HuH-7 (cell line): ENCODE results near the gene RRP1B.
"Not testable (repeated sequence)": the region's sequence is repeated elsewhere in the genome, so short reads cannot be mapped to it uniquely, and the experiment has no call there.

ENCODE experiments used
- DNase-seq: peaks from one replicate; pipeline ENCODE4 v3.0.0; 2011; ENCODE audit warnings: low spot score

RRP1B gene

DNA sequence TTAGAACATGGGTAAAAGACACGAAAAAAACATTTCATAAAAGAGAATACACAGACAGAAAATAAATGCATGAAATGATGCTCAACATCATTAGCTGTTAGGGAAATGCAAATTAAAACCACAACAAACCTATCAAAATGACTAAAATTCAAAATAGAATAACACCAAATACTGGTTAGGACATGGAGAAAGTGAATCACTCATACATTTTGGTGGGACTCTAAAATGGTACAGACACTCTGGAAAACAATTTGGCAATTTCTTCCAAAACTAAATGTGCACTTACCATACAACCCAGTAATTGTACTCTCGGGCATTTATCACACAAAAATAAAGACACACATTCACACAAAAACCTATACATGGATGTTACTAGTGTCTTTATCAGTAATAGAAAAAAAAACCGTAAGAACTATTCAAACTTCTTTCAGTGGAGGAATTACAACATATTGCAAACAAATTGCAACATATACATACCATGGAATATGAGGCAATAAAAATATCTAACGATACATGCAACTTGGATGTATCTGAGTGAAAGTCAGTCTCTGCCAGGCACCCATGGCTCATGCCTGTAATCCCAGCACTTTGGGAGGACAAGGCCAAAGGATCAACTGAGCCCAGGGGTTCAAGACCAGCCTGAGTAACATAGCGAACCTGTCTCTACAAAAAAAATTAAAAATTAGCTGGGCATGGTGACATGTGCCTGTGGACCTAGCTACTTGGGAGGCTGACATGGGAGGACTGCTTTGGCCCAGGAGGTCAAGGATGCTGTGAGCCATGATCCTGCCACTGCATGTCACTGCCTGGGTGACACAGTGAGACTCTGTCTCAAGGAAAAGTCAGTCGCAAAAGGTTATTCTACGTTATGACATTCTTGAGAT, 19.6 kb upstream of the RRP1B start:
- DNase-seq = peak; percentile 33

DNA sequence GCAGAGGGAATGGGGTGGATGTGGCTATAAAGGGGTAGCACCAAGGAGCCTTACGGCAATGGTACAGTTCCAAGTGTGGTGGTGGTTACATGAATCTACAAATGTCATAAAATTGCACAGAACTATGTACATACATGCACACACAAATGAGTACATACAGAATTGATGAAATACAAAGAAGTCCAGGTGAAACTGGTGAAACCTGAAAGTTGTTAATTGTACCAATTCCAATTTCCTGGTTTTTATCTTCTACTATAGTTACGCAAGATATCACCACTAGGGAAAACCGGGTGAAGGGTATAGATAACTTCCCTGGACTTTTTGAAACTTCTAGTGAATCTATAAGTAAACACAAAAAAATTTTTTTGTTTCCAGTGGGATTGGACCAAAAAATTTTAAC, 19.0 kb upstream of the RRP1B start:
- DNase-seq = no peak

DNA sequence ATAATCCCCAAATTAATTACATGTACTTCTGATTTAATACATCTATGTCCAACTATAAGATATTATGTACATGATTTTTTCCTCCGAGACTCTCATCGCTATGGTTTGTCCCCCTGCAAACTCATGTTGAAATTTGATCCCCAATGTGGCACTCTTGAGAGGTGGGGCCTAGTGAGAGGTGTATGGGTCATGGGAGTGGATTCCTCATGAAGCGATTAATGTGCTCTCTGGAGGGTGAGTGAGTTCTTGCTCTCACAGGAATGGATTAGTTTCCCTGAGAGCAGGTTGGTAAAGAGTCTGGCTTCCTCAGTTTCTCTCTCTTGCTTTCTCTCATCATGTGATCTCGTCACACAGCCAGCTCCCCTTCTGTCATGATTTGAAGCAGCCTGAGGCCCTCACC, 16.2 kb upstream of the RRP1B start:
- no peak for DNase-seq

DNA sequence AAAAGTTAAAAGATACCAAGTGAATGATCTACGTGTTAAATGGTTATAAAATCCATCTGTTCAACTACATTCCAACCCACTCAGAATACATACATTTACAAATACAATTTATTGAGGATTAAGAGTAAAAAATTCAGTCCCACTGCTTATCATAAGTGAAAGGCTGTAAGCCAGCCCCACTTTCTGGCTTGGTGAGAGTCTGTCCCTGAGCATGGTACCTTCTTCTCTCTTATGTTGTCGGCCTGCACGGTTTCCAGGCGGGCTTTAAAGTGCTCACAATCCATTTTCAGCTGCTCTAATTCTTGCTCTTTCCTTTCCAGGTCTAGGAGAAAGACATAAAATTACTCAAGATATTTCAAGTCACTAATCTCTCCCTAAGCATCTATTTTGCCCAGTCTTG, 15.3 kb upstream of the RRP1B start:
- no peak for DNase-seq

DNA sequence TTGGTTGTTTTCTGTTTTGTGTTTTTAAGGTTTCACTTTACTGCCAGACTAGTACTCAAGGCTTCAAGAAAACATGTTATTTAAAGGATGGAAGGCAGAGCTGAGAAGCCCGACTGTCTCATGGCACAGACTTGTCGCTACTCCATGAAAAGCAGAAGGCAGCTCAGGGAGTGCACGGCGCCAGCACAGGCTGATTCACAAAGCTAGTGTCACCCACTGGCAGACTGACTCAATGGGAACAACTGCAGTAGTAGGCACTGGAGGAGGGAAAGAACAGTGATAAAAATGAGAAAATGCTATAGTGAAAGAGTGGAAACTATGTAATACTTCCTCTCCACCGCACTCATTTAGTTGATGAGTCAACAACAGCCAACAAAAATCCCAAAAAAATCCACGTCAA, 14.8 kb upstream of the RRP1B start:
- DNase-seq = no peak

DNA sequence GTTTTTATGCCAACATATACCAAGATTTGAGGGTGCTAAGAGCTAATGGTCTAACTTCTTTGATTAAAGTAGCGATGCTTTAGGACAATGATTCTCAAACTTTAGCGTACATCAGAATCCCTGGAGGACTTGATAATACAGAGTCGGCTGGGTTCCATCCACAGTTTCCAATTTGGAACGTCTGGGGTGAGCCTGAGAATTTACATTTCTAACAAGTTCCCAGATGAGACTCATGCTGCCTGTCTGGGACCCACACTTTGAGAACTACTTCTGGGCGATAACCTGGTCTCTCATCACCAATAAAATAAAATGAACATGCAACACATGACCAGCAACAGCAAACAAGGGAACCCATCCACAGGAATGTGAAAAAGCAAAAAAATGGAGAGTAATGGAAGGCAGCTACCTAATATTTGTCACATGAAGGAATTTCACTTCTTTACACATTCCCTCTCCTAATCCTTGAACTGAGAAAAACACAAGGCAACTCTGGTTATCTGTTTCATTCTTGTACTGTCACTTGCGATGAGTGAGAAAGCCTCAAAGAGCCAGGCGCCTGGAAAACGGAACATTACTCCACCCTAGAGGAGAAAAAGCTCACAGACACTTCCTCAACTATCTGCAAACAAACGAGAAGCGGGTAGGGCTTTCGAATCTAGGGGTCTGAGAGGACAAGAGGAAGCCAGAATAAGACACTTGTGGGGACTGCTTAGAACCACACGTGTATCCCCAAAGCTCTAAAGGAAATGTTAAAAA, 14.0 kb upstream of the RRP1B start:
- DNase-seq = peak; percentile 53

DNA sequence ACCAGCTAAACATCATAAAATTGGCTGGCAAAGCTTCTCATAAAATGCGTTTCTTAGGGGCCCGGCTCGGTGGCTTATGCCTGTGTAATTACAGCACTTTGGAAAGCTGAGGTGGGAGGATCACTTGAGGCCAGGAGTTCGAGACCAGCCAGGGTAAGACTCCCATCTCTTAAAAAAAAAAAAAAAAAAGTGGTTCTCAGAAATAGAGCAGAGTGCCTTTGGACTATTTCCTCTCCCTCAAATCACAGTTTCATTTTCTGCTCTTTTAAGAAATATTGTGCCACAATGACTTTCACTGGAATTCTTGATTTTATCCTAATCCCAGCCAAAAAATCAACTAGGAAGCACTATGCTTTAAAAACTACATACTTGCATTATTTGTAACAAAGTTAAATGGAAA, 13.4 kb upstream of the RRP1B start:
- DNase-seq = no peak

DNA sequence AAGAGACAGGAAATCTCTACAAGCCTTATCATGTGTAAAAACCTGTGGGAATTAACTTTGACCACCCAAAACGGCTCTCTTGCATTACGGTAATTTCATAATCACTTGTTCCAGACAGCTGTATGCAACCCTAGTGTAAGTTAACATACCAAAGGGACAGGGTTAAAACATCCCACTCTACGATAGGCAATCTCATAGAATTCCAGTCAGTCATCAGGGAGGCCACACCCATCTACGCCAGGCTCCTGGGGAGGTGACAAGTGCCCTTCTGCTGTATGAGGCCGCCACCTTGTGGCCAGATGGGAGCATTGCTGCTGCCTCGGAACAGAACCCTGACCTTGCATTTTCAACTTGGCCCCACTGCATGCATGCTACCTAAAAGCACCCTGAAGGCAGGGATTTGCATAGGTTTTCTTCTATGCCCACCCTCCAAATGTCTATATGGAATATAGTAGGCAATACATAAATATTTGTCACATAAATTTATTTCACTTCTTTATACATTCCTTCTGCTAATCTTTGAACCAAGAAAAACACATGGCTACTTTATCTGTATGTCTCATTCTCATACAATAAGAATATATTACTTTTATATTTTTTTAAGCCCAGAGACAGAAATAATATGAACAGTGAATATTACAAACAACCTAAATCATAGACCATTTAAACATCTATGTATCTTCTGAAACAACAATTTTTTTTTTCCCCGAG, 12.7 kb upstream of the RRP1B start:
- DNase-seq = peak; percentile 87

DNA sequence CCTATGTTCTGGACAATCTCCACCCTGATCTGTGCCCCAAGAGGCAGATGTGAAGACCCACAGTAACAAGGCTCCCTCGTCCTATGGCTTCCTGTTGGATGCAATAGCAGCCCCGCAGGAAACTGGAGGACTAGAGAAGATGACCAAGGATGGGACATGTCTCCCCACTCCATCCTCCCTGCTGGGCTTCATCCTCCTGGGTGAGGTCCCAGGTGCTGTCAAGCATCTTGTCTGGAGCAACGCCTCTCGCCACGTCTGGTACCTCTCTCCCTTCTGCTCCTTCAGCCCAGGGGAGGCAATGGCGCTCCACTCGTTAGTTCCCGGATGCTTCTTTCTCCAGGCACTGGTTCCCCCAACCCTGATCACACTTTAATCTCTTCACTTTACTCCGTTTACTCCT, 11.2 kb upstream of the RRP1B start:
- DNase-seq = no peak

DNA sequence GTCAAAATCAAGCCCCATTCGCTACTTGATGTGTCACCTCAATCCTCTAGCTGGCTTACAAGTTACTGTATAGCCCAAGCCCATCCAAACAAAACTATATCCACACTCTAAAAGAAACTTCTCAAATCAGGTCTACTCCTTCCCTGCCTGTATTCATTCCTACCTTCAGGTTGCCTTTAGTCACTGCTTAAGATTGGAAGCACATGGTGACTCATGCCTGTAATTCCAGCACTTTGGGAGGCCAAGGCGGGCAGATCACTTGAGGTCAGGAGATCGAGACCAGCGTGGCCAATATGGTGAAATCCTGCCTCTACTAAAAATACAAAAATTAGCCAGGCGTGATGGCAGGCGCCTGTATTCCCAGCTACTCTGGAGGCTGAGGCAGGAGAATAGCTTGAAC, 7.4 kb upstream of the RRP1B start:
- not testable (repeated sequence) for DNase-seq

DNA sequence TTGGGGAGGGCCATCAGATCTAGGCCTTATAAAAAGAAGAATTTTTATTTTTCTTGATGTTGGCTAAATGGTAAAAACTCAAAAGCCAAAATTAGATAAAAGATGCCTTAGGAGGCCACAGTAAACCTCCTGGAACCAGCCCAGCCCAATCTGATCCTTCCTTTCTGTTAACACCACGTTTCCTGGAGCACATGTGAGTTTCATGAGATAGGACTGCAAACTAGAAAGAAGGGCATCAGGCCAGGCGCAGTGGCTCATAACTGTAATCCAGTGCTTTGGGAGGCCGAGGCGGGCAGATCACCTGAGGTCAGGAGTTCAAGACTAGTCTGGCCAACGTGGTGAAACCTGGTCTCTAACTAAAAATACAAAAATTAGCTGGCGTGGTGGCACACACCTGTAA, 6.7 kb upstream of the RRP1B start:
- DNase-seq = no peak

DNA sequence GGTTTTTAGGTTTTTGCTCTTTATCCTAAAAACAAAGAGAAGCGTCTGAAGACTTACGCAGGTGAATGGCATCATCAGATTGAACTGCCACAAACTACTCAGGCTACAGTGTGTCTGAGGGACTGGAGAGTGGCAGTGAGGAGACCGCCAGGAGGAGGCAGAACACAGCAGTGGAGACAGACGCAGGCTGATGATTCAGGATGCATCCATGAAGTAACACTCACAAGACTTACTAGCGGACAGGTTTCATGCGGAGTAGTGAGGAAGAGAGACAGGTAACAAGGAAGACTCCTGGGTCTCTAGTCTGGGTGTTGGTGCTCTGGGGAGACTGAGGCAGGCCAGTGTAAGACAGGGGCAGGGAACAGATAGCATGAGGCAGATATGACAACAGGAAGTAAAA, 5.7 kb upstream of the RRP1B start:
- no peak for DNase-seq

DNA sequence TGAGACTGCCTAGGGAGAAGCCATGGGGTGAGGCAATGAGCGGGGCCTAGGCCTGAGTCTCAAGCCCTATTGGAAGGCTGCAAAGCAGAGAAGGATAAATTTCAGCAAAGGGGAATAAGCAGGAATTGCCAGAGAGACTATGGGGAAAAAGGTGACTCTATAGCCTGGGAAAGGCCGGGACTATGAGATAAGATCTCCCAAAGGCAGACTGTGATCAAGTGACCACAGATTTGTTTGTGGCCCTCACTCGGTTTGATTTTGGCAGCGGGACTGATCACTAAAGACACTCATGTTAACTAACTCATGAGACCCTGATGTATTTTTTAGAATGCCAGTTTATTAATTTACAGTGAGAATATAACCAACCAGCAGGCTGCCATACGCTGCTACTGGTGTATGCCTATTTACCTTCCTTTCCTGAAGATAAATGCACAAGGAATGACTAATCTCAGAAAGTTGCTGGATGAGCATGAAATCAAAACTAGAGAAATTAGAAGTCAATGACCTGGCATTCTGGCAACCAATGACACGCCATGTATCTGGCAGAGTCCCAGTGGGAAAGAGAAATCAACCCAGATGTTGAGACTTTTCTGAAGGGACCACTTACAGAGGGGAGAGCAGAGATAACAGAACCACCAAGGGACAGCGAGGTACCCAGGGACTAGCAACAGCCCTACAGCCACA, 4.4 kb upstream of the RRP1B start:
- no peak for DNase-seq

DNA sequence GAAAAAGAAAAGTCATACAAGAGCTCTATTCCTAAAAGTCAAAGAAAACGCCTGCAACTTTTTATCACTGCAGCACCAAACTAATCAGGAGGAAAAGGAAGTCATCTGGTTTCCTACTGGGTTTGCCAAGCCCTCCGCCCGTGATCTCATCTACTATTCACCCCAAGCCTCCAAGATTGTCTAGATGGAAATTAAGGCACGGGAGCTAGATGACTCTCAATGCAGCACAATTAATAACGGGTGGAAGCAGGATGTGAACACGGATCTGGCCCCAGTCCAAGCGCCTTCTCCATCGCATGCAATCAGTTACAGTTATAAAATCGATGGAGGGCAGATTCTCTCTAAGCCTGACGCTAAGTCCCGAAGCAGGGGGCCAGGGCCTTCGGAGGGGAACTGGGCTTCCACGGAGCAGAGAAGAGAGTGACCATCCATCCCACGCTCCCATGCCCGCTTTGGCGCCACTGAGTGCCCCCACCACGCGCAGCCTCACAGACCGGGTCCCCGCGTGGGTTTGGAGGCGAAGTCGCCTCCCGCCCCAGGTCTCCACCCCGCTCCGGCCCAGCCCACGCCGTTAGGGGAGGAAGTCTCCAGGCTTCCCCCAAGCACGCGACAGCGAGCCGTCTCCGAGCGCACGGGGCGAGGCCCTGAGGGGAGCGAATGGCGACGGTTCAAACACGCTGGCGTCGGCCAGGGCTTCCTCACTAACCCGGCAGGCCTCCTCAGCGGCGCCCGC, 1.8 kb upstream of the RRP1B start:
- no peak for DNase-seq

DNA sequence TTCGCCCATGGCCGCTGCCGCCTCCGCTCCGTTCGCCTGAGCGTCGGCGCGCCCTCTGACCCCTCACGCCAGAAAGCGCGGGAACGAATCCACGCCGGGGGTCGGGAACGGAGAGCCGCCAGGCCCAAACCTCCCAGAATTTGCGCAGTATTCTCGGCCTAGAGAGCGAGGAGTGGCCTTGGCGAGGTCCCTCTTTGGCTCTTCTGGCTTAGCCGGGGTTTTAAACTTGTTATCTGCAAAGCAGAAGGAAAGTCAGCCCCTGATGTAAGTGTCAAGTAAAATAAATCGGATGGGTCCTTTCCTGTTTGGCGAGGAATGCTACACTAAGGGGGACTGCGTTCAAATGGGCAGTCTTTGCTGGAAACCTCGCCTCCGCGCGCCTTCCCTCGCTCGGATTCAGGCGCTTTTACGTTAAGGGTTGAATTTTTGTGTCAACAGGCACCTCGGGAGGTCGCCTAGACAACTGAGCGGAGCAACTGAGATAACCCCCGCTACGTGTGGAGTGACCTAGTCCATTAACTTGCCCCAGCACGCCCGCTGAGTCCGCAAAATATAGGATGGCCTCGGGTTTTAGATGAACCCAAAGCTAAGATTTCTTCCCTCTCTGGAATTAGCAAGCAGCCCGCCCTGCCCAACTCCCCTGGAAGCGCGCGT, 1.1 kb upstream of the RRP1B start:
- no peak for DNase-seq

DNA sequence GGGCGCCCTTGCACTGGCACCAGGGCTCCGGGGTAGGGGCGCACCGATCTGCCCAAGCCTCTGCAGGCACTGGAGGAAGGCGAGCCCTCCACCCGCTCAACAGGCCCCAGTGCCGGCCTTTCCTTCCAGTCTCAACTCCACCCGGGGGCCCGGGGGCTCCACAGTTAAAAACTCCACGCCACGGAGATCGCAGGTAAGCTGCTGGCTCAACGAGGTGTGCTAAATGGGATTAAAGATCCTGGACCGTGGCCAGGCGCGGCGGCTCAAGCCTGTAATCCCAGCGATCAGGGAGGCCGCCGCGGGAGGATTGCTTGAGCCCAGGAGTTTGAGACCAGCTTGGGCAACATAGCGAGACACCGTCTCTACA, 608 bp upstream of the RRP1B start:
- no peak for DNase-seq

DNA sequence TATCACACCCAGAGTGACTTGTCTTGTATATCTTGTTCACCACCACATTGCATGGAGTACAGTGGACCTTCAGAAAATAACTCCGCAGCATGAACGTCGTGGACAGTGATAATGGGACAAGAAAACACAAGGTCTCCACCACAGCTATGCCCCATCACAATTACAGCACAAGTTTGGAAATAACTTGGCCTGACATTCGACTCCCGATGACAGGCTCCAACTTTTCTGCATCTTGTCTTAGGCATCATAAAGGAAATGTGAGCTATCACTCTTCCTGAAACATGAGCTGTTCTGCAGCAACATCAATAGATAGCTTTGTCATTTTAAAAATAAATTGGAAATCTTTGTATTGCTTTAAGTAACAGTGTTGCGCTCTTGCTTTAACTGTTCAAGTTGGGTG, 2.9 kb downstream of the RRP1B start:
- DNase-seq = no peak

DNA sequence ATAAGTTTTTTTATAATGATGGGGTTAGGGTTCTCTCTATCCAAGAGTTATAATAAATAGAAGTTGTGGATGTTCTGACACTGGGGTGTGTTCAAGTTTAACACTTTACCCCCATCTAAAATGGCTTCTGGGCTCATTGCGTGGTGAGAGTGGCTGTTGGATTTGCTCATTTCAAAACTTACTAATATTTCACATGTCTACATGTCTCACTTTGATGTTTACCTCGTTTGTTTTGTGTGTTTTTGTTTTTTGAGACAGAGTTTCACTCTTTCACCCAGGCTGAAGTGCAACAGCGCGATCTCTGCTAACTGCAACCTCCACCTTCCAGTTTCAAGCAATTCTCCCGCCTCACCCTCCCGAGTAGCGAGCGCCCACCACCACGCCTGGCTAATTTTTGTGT, 3.7 kb downstream of the RRP1B start:
- no peak for DNase-seq

DNA sequence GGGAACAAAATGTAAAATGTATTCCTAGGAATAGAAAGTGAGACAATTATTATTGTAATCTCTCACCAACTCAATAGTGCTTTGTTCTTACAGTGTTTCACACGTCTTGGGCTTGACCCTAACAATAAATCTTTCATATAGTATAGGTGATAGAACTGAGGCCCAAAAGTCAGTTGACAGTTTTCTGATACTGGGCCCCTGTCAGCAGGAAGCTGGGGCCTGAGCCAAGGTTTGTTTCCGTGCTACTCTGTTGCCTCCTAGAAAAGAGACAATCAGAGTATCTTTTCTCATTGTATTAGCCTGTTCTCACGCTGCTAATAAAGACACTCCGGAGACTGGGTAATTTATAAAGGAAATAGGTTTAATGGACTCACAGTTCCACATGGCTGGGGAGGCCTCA, 5.0 kb downstream of the RRP1B start:
- no peak for DNase-seq

DNA sequence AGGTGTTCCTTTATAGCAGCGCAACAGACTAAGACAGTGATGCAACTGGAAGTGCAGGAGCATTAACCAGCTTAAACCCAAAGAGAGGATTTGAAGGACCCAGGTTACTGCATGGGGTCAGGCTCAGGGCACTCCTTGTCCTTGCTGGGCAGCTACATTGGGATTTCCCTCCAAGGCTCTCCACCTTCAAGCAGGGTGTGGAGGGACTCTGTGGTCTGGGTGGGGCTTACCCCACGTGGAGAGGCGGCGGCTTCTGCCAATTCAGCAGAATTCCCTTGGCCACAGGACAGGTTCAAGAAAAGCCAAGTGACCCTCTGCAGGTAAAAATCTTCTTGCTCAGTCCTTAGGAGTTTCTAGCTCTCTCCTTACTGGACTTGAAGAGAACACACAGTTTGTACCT, 6.5 kb downstream of the RRP1B start:
- no peak for DNase-seq

DNA sequence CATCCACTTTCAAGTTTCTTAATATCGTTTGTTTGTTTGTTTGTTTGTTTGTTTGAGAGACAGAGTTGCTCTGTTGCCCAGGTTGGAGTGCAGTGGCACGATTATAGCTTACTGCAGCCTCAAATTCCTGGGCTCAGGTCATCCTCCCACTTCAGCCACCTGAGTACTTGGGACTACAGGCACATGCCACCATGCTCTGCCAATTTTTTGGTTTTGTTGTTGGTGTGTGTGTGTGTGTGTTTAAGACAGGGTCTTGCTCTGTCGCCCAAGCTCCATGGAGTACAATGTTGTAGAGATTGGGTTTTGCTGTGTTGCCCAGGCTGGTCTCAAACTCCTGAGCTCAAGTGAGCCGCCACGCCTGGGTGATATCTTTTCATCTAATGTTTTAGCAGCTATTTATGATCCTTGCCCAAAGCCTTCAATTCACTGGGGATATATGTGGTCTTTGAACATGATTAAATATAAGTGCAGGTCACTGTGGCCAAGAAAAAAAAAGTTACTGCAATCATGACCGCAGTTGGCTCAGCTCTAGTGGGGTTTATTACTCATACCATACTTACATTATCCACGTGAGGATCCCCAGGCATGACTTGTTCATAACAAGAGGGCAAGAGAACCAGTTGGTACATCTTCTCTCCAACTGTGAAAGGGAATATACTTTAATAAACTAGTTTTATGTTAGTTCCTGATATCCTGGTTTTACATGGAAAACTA, 8.0 kb downstream of the RRP1B start:
- no peak for DNase-seq
